Lung (tissue), 12 donors: ENCODE results near the gene PRKCZ. TPM values are rescaled to one million over a fixed set of nuclear protein-coding genes. Genes with fewer than 3 reads are reported as not detected.

Source experiments
- ATAC-seq: fragments of 200-7000 bp; cut with Tn5 transposase; one replicate; pipeline ENCODE4 v1.9.1; 2020; ENCODE audit warnings: moderate number of reproducible peaks; ENCODE audit not compliant: insufficient read depth, low FRiP score
- DNase-seq, 3 donors: peaks; one replicate each; pipeline ENCODE4 v3.0.0-alpha.2; 2013 to 2017
- H3K27ac ChIP-seq, 2 donors: one replicate each; pipeline ENCODE4 v1.5.1; 2013; ENCODE audit warnings: mild to moderate bottlenecking in 2 of 2, moderate library complexity in 2 of 2, control low read depth in 1 of 2, inconsistent platforms in 1 of 2, low read depth in 1 of 2, low read length in 1 of 2
- H3K27me3 ChIP-seq, 3 donors: one replicate each; pipeline ENCODE4 v1.5.1; 2013; ENCODE audit warnings: low read length in 2 of 3; ENCODE audit not compliant: control insufficient read depth in 3 of 3, insufficient read depth in 3 of 3
- H3K36me3 ChIP-seq, 4 donors: one replicate each; pipeline ENCODE4 v1.5.1; 2013; ENCODE audit warnings: low read length in 4 of 4, mild to moderate bottlenecking in 1 of 4, moderate library complexity in 1 of 4; ENCODE audit not compliant: control insufficient read depth in 4 of 4, insufficient read depth in 4 of 4
- H3K4me1 ChIP-seq, 5 donors: one replicate each; pipeline ENCODE4 v1.5.1; 2013; ENCODE audit warnings: low read length in 5 of 5, mild to moderate bottlenecking in 2 of 5, moderate library complexity in 1 of 5; ENCODE audit not compliant: control insufficient read depth in 5 of 5, insufficient read depth in 5 of 5
- H3K4me3 ChIP-seq: one replicate; pipeline ENCODE4 v1.5.1; 2013; ENCODE audit warnings: mild to moderate bottlenecking, control low read depth, moderate library complexity
- H3K9ac ChIP-seq, 2 donors: one replicate each; pipeline ENCODE4 v1.5.1; 2013; ENCODE audit warnings: low read length in 2 of 2, control low read depth in 1 of 2; ENCODE audit not compliant: insufficient read depth in 1 of 2
- H3K9me3 ChIP-seq, 4 donors: one replicate each; pipeline ENCODE4 v1.5.1; 2013; ENCODE audit warnings: low read length in 3 of 4, mild to moderate bottlenecking in 1 of 4, moderate library complexity in 1 of 4; ENCODE audit not compliant: control insufficient read depth in 4 of 4, insufficient read depth in 3 of 4
- CTCF ChIP-seq: IDR thresholded peaks from 2 replicates; pipeline ENCODE4 v1.5.1; 2012; ENCODE audit warnings: mild to moderate bottlenecking; ENCODE audit errors: control extremely low read depth, extremely low read depth
- WGBS, 2 donors: extraction: QIAGEN DNeasy Blood & Tissue Kit; methylation state at CpG; one replicate each; pipeline ENCODE4 v1.1.7; 2013; 5-methylcytosine and 5-hydroxymethylcytosine counted together
- polyA plus RNA-seq, 2 donors: library from polyadenylated mRNA; stranded (reverse); fragments of 200-250 nt; gene quantifications; one replicate each; pipeline ENCODE4 v1.2.1, GENCODE V29; 2013
- total RNA-seq, 2 donors: library from RNA; depleted of rRNA in 1 of 2; stranded (reverse); fragments of >200 nt in 1 of 2; gene quantifications; one replicate each; pipeline ENCODE4 v1.2.1, GENCODE V29; 2014 to 2021
- donor health status: control.
- donor health status: control.
- donor health status: Bipolar disorder and iron deficiency.
- donor health status: healthy.
- donor health status: DM: yes; HTN: yes; CAD: no.

PRKCZ gene
- total and polyA plus RNA-seq, 4 donors: 55.2 to 149 (median 117) TPM

DNA sequence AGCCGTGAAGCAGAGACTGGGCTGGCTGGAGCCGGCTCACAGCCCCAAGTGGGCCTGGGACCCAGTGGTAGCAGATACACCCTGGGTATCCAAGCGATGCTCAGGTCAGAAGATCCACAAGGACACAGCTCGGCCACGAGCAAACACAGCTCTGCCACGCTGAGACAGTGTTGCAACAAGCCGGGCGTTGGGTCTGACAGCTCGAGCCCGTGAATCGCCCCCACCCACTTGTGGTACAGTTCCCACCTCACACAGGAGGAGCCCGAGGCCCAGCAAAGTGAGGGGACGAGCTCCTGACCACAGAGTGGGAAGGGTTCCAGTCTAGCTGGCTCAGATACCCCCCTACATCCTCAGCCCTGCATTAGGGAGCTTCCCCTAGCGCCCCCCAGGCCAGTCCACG, 8.9 kb upstream of the PRKCZ start:
- Histone ChIP-seq H3K9ac (no peak overlapping the region), H3K4me1 (peaks cover 0 to 17% (median 8%) of the 10 kb centered on the region in 5 donors), H3K27ac (no peak overlapping the region), H3K4me3 (no peak overlapping the region), H3K36me3 (no peaks in the 10 kb centered on the region), H3K27me3 (no peaks in the 10 kb centered on the region), H3K9me3 (peaks cover 0 to 12% (median 0%) of the 10 kb centered on the region in 4 donors)
- TF ChIP-seq CTCF: no peak
- no peak for DNase-seq
- 76 to 77% methylated on average over 15 of the region's 15 CpGs for WGBS, 2 donors
- no peak for ATAC-seq

- H3K27ac ChIP-seq: no peak overlapping the region
- H3K9ac ChIP-seq: no peak overlapping the region
- no peaks in the 10 kb centered on the region for H3K36me3 ChIP-seq
- WGBS, 2 donors: 84 to 88% methylated on average over 4 of the region's 4 CpGs
- ATAC-seq (no peak), DNase-seq (no peak)
- no peaks in the 10 kb centered on the region for H3K27me3 ChIP-seq
- no peak for TF ChIP-seq CTCF
- no peak overlapping the region for H3K4me3 ChIP-seq
- H3K4me1 ChIP-seq: peaks cover 0 to 23% (median 8%) of the 10 kb centered on the region in 5 donors
- H3K9me3 ChIP-seq: peaks cover 0 to 12% (median 0%) of the 10 kb centered on the region in 4 donors
Measured at GRCh38 chr1:2041887-2042286, 8.3 kb upstream of the PRKCZ start.

DNA sequence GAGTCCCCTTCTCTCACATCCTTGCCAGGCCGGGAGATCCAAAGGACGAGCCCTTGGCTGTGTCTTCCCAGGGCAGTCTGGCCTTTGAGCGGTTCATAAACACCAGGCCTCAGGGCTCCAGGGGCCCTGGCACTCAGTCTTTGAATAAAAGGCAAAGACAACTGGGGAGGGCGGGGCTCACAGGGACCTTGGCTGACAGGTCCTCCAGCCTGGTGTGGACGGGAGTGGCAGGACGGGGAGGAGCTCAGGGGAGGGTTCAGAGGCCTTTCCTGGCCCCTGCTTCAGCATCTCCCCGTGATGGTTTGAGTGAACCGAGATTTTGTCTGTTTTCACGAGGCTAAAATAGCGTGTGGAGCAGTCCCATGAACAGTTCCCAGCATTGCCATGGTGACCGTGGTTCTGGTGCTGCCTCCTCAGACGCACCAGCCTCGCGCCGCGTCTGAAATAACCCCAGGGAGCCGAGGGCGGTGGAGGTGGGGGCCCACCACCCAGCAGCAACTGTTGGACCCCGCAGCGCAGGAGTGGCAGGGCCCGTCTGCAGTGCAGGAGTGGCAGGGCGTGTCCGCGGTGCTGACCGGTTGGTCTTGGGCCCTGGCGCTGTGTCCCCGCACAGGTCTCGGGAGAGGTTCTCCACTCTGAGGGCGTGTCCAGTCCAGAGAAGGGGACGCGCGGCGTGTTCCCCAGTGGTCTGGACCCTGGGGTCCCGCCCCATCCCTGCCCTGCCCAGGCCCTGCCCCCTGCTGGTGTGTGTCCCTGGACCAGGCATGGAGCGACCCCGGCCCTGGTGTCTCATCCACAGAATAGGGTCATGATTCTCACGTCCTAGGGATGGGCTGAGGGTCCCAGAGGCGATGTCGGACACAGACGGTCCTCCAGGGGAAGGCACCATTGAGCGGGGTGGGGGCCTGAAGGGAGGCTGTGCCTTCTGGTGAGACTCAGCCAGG, 7.1 kb upstream of the PRKCZ start:
- ATAC-seq: no peak
- H3K27me3 ChIP-seq: no peaks in the 10 kb centered on the region
- DNase-seq: no peak

More for the DNA sequence above, 7.1 kb upstream of the PRKCZ start:
- no peak overlapping the region for H3K4me3 ChIP-seq
- H3K9ac ChIP-seq: no peak overlapping the region
- H3K27ac ChIP-seq: no peak overlapping the region
- H3K4me1 ChIP-seq: peaks cover 0 to 23% (median 8%) of the 10 kb centered on the region in 5 donors
- H3K36me3 ChIP-seq: no peaks in the 10 kb centered on the region
- 68 to 81% methylated on average over 41 of the region's 41 CpGs for WGBS, 2 donors
- peaks cover 0 to 7% (median 0%) of the 10 kb centered on the region in 4 donors for H3K9me3 ChIP-seq
- TF ChIP-seq CTCF: no peak
